PC-9 (cell line): Measurements from ENCODE around the gene EXD3. TPM values are rescaled to one million over a fixed set of nuclear protein-coding genes. Genes with fewer than 3 reads are reported as not detected.
A peak's percentile ranks its signal among the peaks of the same experiment; 100 is the strongest.

Experiments used
- BruUV-seq: library from RNA; stranded (reverse); fragments of 400-500 nt; replicated peaks from 2 replicates; lab custom pipeline; 2021; lab: Mats Ljungman, UMichigan
- CTCF ChIA-PET: fragments of 300-600 bp; sonication (Branson Sonifier 250); formaldehyde crosslinking; loops from one replicate; lab custom pipeline; 2022; ENCODE audit warnings: antibody characterized with exemption; lab: Charles Lee
- POLR2A ChIA-PET: fragments of 300-600 bp; sonication (Branson Sonifier 250); formaldehyde crosslinking; loops from one replicate; lab custom pipeline; 2022; ENCODE audit warnings: antibody characterized with exemption; ENCODE audit not compliant: unreplicated experiment; lab: Charles Lee
- DNase-seq, 2 experiments: peaks; one replicate each; pipeline versions ENCODE4 v3.0.0 to v3.0.0-alpha.2; 2015 to 2022; ENCODE audit warnings: mixed read lengths in 1 of 2
- H2AFZ ChIP-seq: fragments of 200-600 bp; sonication (generic); 2 replicates; pipeline ENCODE4 v1.8.1; 2017; ENCODE audit warnings: antibody characterized with exemption
- H3F3A ChIP-seq: fragments of 200-600 bp; sonication (generic); 2 replicates; pipeline ENCODE4 v1.8.1; 2017; ENCODE audit warnings: antibody characterized with exemption, mild to moderate bottlenecking, low read depth; ENCODE audit not compliant: insufficient read depth
- H3K27ac ChIP-seq: fragments of 200-600 bp; sonication (generic); 2 replicates; pipeline ENCODE4 v1.6.1; 2016; ENCODE audit warnings: mixed run types
- H3K27me3 ChIP-seq: fragments of 200-600 bp; sonication (generic); 2 replicates; pipeline ENCODE4 v1.6.1; 2016; ENCODE audit warnings: low read depth, mixed run types; ENCODE audit not compliant: insufficient read depth
- H3K36me3 ChIP-seq: fragments of 200-600 bp; sonication (generic); 2 replicates; pipeline ENCODE4 v1.6.1; 2016; ENCODE audit warnings: low read depth, mixed run types
- H3K4me1 ChIP-seq: fragments of 200-600 bp; sonication (generic); replicated peaks from 2 replicates; pipeline ENCODE4 v1.6.1; 2016; ENCODE audit warnings: mixed run types; ENCODE audit not compliant: insufficient read depth
- H3K4me2 ChIP-seq: fragments of 200-600 bp; sonication (generic); 2 replicates; pipeline ENCODE4 v1.6.1; 2017; ENCODE audit warnings: mixed run types
- H3K4me3 ChIP-seq: fragments of 200-600 bp; sonication (generic); 2 replicates; pipeline ENCODE4 v1.6.1; 2016; ENCODE audit warnings: mixed run types
- H3K79me2 ChIP-seq: fragments of 200-600 bp; sonication (generic); 2 replicates; pipeline ENCODE4 v1.6.1; 2017; ENCODE audit warnings: low read depth, mixed run types
- H3K9me2 ChIP-seq: fragments of 200-600 bp; sonication (generic); 2 replicates; pipeline ENCODE4 v1.8.1; 2017; ENCODE audit warnings: mild to moderate bottlenecking; ENCODE audit not compliant: insufficient read depth
- H3K9me3 ChIP-seq: fragments of 200-600 bp; sonication (generic); 2 replicates; pipeline ENCODE4 v1.8.1; 2016; ENCODE audit warnings: low read depth; ENCODE audit not compliant: insufficient read depth
- H4K20me1 ChIP-seq: fragments of 200-600 bp; sonication (generic); 2 replicates; pipeline ENCODE4 v1.8.1; 2017; ENCODE audit not compliant: insufficient read depth
- EZH2 ChIP-seq: fragments of 200-600 bp; sonication (generic); IDR thresholded peaks from 2 replicates; pipeline ENCODE4 v1.8.0; 2017; ENCODE audit warnings: antibody characterized with exemption, low read depth
- intact Hi-C: fragments of 100-400 bp; cut with micrococcal nuclease; formaldehyde crosslinking; loops from one replicate; pipeline ENCODE4 v1.10.0; 2022; ENCODE audit not compliant: unreplicated experiment
- total RNA-seq: library from RNA; stranded (reverse); gene quantifications from 2 replicates; pipeline ENCODE4 v1.2.3, GENCODE V29; 2021
- TF ChIP-seq, protein P1 (sequence below): fragments of 200-600 bp; sonication (generic); conservative IDR thresholded peaks from 2 replicates; pipeline ENCODE4 v1.6.1; 2017; ENCODE audit warnings: mixed run types, antibody characterized with exemption, mild to moderate bottlenecking, moderate library complexity

The EXD3 gene
- total RNA-seq, 1 experiment from 2014 or later, result 23.7 TPM

DNA sequence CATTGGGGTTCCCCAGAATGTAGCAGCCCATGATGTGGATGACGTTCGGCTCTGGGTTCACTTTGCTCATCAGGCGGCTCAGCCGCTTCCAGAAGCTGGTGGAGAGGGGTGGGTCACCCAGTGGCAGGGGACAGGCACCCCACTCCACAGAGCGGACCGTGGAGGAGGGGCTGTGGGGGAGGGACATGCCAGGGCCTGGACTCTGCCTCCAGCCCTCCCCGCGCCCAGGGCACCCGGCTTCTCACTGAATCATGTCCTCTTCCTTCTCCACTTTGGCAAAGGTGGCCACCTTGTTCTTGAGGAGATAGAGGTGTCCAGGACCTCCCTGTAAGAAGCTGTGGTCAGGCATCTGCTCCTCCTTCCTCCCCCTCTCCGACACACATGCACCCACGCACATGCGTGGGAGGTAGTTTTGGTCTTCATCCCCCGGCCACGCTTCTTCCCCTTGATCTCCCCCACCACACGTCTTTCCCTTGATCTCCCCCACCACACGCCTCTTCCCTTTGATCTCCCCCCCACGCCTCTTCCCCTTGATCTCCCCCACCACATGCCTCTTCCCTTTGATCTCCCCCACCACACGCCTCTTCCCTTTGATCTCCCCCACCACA, 27.1 kb upstream of the EXD3 start:
- DNase-seq, result no peak
- Histone ChIP-seq H3K36me3 (no peaks in the 10 kb centered on the region), H3K79me2 (no peaks in the 10 kb centered on the region), H3K9me2 (no peaks in the 10 kb centered on the region), H4K20me1 (no peaks in the 10 kb centered on the region), H3K27ac (no peak overlapping the region), H3F3A (peaks cover 15% of the 10 kb centered on the region), H3K27me3 (no peaks in the 10 kb centered on the region), H3K4me2 (no peak overlapping the region), H3K4me1 (peaks cover 8% of the 10 kb centered on the region), H2AFZ (no peak overlapping the region), H3K4me3 (no peak overlapping the region), H3K9me3 (no peaks in the 10 kb centered on the region)
- no TSS peak for BruUV-seq
- ChIA-PET CTCF (no interaction called here), POLR2A (no interaction called here)
- intact Hi-C loops, result no loop called here
- TF ChIP-seq, protein P1, sequence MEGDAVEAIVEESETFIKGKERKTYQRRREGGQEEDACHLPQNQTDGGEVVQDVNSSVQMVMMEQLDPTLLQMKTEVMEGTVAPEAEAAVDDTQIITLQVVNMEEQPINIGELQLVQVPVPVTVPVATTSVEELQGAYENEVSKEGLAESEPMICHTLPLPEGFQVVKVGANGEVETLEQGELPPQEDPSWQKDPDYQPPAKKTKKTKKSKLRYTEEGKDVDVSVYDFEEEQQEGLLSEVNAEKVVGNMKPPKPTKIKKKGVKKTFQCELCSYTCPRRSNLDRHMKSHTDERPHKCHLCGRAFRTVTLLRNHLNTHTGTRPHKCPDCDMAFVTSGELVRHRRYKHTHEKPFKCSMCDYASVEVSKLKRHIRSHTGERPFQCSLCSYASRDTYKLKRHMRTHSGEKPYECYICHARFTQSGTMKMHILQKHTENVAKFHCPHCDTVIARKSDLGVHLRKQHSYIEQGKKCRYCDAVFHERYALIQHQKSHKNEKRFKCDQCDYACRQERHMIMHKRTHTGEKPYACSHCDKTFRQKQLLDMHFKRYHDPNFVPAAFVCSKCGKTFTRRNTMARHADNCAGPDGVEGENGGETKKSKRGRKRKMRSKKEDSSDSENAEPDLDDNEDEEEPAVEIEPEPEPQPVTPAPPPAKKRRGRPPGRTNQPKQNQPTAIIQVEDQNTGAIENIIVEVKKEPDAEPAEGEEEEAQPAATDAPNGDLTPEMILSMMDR, result no peak
- TF ChIP-seq EZH2, result no peak

DNA sequence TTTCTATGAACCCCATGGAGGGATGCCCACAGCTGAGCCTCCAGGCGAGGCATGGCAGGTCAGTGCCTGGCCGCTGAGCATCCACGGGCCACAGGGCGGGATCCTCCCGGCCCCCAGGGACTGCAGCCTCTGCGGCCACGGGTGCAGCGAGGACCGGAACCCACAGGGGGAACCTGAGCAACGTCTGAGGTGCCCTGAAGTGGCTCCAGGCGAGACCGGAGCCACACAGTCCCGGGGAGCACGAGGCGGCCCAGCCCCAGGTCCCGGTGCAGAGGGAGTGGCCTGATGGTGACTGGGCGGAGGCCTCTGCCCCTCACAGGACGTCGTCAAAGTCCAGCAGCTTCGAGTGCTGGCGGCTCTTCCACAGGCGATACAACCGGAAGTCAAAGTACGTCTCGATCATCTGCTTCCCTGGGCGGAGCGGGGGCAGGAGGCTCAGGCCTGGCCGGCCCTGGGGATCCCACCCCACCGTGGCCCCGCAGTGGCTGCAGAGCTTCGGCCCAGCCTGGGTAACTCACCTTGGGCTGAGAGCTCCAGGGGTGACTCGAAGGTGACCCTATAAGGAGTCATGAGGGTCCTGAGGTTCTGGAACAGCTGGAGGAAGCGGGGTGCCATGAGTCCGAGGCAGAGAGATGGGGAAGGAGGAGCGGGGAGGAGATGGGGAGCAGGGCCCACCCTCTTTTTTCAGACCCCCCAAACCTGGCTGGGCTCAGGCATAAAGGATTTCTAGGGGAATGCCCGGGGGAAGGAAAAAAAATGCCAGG, 26.3 kb upstream of the EXD3 start:
- H3K4me1 ChIP-seq, result peaks cover 12% of the 10 kb centered on the region
- no peaks in the 10 kb centered on the region for H3K9me3 ChIP-seq
- no peaks in the 10 kb centered on the region for H4K20me1 ChIP-seq
- no peak for DNase-seq
- no peaks in the 10 kb centered on the region for H3K36me3 ChIP-seq
- H3F3A ChIP-seq, result peaks cover 15% of the 10 kb centered on the region
- no peaks in the 10 kb centered on the region for H3K79me2 ChIP-seq
- H3K4me2 ChIP-seq, result no peak overlapping the region
- no peaks in the 10 kb centered on the region for H3K9me2 ChIP-seq
- no peak overlapping the region for H2AFZ ChIP-seq
- H3K4me3 ChIP-seq, result no peak overlapping the region
- BruUV-seq, result no TSS peak
- POLR2A ChIA-PET, result no interaction called here
- H3K27ac ChIP-seq, result no peak overlapping the region
- CTCF ChIA-PET, result no interaction called here
- TF ChIP-seq, protein P1, result no peak
- TF ChIP-seq EZH2, result no peak
- intact Hi-C loops, result no loop called here
- no peaks in the 10 kb centered on the region for H3K27me3 ChIP-seq

DNA sequence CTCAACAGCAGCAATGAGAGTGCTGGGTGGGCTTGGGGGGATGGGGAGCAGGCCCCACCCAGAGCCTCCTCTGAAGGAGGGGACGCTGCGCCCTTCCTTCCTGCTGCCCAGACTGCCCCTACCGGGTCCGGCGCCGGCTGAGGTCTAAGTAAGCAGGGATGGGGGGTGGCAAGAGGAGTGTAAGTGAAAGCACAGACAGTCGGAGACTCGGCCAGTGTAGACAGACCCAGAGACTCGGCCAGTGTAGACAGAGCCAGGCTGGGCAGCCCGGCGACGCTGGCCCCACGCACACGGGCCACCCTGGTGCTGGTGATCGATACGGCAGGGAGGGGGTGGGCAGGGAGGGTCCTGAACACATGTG, 25.6 kb upstream of the EXD3 start:
- TSS peak; percentile 29 for BruUV-seq

More for the DNA sequence above, 25.6 kb upstream of the EXD3 start:
- no peak for DNase-seq
- Histone ChIP-seq H3K27me3 (no peaks in the 10 kb centered on the region), H3K4me2 (no peak overlapping the region), H3K4me3 (no peak overlapping the region), H3K9me3 (no peaks in the 10 kb centered on the region), H3K9me2 (no peaks in the 10 kb centered on the region), H3K27ac (no peak overlapping the region), H3K79me2 (no peaks in the 10 kb centered on the region), H3K36me3 (no peaks in the 10 kb centered on the region), H3F3A (peaks cover 15% of the 10 kb centered on the region), H2AFZ (no peak overlapping the region), H3K4me1 (peaks cover 12% of the 10 kb centered on the region), H4K20me1 (no peaks in the 10 kb centered on the region)
- ChIA-PET POLR2A (interaction anchor here (0.7 kb wide), 1 partner anchor 248 kb away, joined by 20 read pairs; no protein-coding TSS in a partner anchor), CTCF (no interaction called here)
- intact Hi-C loops, result no loop called here
- TF ChIP-seq, protein P1, result no peak
- TF ChIP-seq EZH2, result no peak
